ENCODE data around the gene SNRNP25.
"Not testable (repeated sequence)": the region's sequence is repeated elsewhere in the genome, so short reads cannot be mapped to it uniquely, and the experiment has no call there.

Gene SNRNP25

GRCh38 chr16:42069-42457 is 11.6 kb upstream of the SNRNP25 start:
- no peak for DNase-seq (ENCODE audit: low spot score)

DNA sequence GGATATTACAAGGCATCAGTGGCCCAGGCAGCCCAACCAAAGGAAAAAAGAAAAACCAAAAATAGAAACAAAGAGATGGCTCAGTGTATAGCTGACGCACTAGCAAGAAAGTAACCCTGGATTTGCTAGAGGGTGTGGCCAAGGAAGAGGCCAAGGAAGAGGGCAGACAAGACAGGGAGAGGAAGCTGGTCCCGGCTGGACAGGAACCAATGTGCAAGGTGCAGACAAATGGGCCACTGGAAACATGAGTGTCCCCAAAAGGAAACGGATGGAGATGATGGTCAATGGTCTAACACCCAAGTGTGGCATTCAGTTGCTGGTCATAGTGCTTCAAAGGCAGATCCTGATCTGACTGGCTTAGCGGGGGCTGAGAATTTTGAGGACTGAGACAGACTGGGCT is 10.9 kb upstream of the SNRNP25 start:
- no peak for DNase-seq (ENCODE audit: low spot score)

DNA sequence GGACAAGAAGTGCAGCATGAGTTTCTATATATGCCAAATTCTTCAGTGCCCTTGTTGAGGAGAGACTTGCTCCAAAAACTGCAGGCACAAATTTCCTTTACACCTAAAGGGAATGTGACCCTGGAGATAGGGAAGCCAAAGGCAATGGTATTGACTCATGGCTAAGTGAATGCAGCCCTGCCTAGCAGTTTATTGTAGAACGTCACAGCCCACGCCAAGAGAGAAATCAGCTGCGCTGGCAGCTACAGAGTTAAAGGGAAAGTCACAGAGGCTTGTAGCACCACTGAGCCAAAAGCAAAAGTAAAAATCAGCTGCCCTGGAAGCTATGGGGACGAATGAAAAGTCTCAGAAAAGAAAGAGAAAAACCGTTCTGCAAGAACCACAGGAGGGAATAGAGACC is 10.3 kb upstream of the SNRNP25 start:
- DNase-seq (ENCODE audit: low spot score): no peak

GRCh38 chr16:44655-45054 is 9.0 kb upstream of the SNRNP25 start:
- DNase-seq (ENCODE audit: low spot score): no peak

- no peak for DNase-seq (ENCODE audit: low spot score)
Observed at GRCh38 chr16:45454-45853, 8.2 kb upstream of the SNRNP25 start.

DNA sequence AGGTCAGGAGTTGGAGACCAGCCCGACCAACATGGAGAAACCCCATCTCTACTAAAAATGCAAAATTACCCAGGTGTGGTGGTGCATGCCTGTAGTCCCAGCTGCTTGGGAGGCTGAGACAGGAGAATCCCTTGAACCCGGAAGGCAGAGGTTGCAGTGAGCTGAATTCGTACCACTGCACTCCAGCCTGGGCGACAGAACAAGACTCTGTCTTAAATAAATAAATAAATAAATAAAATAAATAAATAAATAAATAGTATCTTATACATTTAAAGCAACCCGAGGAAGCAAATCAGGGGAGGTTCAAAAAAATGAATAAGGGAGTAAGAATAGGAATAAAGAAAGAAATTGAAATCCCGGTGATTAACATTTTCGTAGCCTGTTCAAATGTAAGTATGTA is 7.1 kb upstream of the SNRNP25 start:
- DNase-seq (ENCODE audit: low spot score): not testable (repeated sequence)

DNA sequence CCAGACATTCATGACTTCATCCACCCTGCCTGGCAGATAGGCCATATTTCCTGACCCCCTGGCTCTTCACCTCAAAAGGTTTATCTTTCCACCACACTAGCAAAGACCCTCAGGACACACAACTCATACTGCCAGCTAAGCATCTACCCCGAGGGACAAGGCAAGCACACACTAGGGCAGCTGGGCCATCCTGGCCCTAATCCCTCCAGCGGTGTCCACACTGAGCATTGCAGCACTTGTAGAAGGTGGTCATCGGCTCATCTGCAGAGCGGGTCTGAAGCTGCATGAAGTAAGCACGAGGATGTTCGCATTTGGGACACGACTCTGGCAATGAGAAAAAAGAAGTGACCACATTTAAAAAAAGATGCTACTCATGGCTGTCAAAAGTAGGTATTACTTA is 6.4 kb upstream of the SNRNP25 start:
- no peak for DNase-seq (ENCODE audit: low spot score)

DNA sequence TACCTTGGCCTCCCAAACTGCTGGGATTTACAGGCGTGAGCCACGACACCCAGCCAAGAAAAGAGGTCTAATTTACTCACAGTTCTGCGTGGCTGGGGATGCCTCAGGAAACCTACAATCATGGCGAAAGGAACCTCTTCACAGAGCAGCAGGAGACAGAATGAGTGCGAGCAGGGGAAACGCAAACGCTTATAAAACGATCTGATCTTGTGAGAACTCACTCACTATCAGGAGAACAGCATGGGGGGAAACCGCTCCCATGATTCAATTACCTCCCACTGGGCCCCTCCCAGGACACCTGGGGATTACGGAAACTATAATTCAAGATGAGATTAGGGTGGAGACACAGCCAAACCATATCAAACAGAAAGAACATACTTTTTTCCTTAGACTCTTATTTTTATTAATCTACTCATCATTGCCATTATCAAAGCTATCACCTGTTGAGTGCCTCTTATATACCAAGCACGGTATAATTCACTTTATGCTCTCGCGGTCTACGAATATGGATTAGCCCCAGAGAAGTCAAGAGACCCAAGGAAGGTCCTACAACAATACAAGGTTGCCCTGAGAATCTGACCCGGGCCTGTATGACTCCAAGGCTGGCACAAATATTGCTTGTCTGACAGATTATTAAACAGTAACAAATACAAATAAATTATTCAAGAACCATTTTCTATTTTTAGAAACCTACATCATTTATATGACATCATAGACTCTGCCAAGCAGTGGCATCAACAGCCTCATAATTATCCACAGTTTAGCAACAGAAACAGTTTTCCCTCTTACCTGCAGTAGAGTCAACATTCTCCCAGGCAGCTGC is 2.6 kb upstream of the SNRNP25 start:
- DNase-seq (ENCODE audit: low spot score): no peak

DNA sequence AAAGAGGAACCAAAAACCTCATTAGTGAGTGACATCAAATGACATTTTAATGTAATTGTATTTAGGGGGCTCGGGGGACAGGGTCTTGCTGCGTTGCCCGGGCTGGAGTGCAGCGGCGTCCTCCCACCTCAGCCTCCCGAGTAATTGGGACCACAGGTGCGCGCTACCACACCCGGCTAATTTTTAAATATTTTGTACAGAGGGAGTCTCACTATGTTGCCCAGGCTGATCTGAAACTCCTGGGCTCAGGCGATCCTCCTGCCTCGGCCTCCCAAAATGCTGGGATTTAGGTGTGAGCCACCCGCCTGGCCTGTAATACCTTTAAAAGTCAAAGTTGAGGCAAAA is 581 bp downstream of the SNRNP25 start:
- no peak for DNase-seq (ENCODE audit: low spot score)

DNA sequence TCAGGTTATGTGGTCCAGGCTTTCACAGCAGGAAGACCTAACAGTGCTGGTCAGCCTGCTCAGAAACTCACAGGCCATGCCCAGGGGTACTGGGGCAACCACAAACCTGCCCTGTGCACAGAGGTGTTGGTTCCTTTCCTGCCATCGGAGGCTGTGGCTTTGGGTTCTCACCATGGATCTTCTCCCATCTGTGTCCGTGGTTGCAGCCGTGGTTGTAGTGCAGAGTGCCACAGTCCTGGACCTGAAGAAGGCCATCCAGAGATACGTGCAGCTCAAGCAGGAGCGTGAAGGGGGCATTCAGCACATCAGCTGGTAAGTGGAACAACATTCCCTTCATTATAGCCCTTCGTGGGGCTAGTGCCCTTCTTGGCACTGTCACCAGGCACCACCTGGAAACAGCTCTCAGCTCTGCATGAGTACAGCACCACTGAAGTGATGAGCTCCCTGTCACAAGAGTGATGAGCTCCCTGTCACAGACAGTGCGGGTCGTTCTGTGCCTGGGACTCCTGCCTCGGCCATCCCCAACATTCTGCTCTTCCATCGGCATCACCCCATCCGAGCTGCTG is 2.0 kb downstream of the SNRNP25 start:
- DNase-seq (ENCODE audit: low spot score): no peak

DNA sequence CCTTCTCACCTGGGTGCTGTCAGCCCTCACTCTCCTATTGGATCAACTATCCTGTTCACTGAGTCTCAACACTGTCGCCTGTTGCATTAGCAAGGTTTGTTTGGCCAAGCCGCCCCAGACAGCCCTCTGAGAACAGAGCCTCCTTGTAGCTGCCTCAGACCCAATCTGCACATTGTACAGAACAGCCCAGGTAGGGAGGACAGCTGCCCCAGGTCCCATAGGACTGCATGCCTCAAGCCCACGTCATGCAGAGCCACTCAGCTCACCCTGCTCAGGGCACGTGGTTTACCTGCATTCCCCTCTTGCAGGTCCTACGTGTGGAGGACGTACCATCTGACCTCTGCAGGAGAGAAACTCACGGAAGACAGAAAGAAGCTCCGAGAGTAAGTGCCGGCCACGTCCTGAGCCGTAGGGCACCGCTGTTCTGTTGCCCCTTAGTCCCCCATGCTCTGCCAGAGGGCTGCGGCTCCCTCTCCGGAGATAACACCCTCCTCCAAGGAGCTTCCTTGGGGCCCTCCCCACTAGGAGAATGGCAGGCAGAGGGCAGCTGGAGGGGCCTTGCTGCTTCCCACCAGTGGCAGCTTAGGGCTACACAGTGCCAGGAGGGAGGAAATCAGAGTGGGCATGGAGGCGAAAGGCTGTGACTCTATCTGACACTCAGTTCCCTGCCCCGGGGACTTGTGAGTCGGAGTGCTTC is 2.8 kb downstream of the SNRNP25 start:
- no peak for DNase-seq (ENCODE audit: low spot score)

GRCh38 chr16:57711-58110 is 4.1 kb downstream of the SNRNP25 start:
- DNase-seq (ENCODE audit: low spot score): no peak

GRCh38 chr16:58491-59439 is 5.1 kb downstream of the SNRNP25 start:
- DNase-seq (ENCODE audit: low spot score): no peak

DNA sequence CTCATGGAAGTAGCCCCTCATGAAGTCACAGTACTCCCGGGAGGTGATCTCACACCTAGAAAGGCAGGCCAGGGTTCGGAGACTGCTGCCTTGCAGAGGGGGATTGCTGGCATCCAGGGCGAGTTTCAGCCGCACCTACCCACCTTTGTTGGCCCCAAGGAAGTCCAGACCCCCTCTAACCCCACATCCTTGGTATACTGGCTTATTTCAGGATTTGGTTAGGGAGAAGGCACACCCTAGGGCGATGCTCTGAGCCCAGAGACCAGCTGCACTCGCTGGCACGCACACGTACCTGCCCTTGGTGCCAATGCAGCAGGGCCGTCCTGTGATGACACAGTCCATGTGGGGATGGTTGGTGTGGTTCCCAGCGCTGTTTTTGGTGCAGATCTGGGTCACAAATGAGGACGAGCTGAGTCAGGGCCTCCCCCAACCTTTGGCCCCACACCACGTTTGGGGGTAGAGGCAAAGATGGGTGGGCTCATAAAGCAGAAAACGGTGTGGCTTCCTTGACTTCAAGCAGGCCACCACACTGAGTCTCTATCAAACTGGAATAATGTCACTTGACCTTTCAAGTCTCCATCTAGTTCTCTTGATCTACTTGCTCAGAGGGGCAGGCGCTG is 5.9 kb downstream of the SNRNP25 start:
- DNase-seq (ENCODE audit: low spot score): no peak

DNA sequence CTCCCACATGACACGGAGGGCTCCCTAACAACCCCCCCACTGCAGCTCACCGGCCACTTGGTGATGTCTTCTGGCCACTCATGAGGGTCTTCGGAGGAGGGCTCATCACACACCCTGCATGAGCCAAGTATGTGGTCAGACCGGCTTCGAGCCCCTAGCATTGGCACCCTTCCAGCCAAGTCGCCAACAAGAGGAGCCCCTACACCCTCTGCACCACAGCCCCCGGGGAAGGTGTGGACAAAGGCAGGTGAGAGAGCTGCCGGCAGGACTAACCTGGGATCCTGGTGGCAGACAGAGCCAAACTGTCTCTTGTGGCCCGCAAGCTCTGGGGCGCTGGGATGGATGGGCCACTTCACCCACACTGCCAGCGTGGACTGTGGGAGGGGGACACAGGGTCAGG is 6.5 kb downstream of the SNRNP25 start:
- no peak for DNase-seq (ENCODE audit: low spot score)

- no peak for DNase-seq (ENCODE audit: low spot score)
Observed at GRCh38 chr16:60929-61878, 7.6 kb downstream of the SNRNP25 start.

GRCh38 chr16:61879-62281 is 8.3 kb downstream of the SNRNP25 start:
- no peak for DNase-seq (ENCODE audit: low spot score)

GRCh38 chr16:62283-62967 is 8.8 kb downstream of the SNRNP25 start:
- no peak for DNase-seq (ENCODE audit: low spot score)

- no peak for DNase-seq (ENCODE audit: low spot score)
Observed at GRCh38 chr16:62968-63391, 9.4 kb downstream of the SNRNP25 start.

- DNase-seq (ENCODE audit: low spot score): no peak
Observed at GRCh38 chr16:63466-63865, 9.8 kb downstream of the SNRNP25 start.
